Sigmoid colon (tissue), 3 donors: Measurements from ENCODE around the gene LGR6.

ENCODE experiments used
- POLR2A ChIP-seq, 2 donors: fragments of 450-650 bp; IDR thresholded peaks; one replicate each; pipeline ENCODE4 v1.6.1; 2016; ENCODE audit warnings: antibody characterized with exemption in 2 of 2, mild to moderate bottlenecking in 2 of 2, moderate library complexity in 2 of 2
- TF ChIP-seq, protein P1 (sequence below), 4 experiments: fragments of 450-650 bp in 3 of 4; fragments of 200-600 bp in 1 of 4; IDR thresholded peaks; one replicate each; pipeline ENCODE4 v1.5.1; 2016 to 2019; ENCODE audit warnings: antibody characterized with exemption in 4 of 4, mild to moderate bottlenecking in 3 of 4, moderate library complexity in 2 of 4

DNA sequence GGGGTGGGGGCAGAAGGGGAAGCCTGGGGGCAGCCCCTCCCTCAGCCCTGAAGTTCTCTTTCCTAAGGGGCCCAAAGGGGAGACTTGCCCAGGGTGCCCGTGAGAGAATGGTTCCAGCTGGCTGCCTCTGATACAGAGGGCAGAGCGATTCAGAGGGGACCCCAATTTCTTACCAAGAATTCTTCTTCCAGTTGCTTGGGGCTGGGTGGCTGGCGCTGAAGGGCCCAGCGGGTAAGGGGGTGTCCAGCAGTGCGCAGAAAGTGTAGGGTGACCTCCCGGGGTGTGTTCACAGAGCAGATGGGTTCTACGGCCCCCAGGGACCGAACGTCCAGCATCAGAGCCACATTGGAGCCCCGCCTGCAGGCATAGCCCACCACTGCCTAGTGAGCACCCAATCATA, 35.7 kb upstream of the LGR6 start:
- TF ChIP-seq, protein P1, sequence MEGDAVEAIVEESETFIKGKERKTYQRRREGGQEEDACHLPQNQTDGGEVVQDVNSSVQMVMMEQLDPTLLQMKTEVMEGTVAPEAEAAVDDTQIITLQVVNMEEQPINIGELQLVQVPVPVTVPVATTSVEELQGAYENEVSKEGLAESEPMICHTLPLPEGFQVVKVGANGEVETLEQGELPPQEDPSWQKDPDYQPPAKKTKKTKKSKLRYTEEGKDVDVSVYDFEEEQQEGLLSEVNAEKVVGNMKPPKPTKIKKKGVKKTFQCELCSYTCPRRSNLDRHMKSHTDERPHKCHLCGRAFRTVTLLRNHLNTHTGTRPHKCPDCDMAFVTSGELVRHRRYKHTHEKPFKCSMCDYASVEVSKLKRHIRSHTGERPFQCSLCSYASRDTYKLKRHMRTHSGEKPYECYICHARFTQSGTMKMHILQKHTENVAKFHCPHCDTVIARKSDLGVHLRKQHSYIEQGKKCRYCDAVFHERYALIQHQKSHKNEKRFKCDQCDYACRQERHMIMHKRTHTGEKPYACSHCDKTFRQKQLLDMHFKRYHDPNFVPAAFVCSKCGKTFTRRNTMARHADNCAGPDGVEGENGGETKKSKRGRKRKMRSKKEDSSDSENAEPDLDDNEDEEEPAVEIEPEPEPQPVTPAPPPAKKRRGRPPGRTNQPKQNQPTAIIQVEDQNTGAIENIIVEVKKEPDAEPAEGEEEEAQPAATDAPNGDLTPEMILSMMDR (IDR thresholded peaks at IDR 0.05): no peak
- no peak for TF ChIP-seq POLR2A (IDR thresholded peaks at IDR 0.05)
